OCI-LY1 (cell line): ENCODE measurements around the gene WDR83.

ENCODE experiments used
- H2AFZ ChIP-seq: fragments of 200-600 bp; sonication (generic), shearing (Covaris generic); 2 replicates; pipeline ENCODE4 v1.6.0; 2014; ENCODE audit warnings: antibody characterized with exemption, mild to moderate bottlenecking, low read length
- H3F3A ChIP-seq: fragments of 200-600 bp; sonication (generic), shearing (Covaris generic); 2 replicates; pipeline ENCODE4 v1.6.0; 2014; ENCODE audit warnings: mild to moderate bottlenecking, antibody characterized with exemption, low read length, moderate library complexity; ENCODE audit not compliant: insufficient read depth
- H3K27ac ChIP-seq: fragments of 200-600 bp; sonication (generic); 2 replicates; pipeline ENCODE4 v1.5.1; 2014; ENCODE audit warnings: low read length, mixed run types, mild to moderate bottlenecking, low read depth; ENCODE audit not compliant: poor library complexity, severe bottlenecking
- H3K27me3 ChIP-seq: fragments of 200-600 bp; sonication (generic); 2 replicates; pipeline ENCODE4 v1.6.0; 2014; ENCODE audit warnings: antibody characterized with exemption, mild to moderate bottlenecking, low read length, moderate library complexity; ENCODE audit not compliant: insufficient read depth
- H3K36me3 ChIP-seq: fragments of 200-600 bp; sonication (generic); 2 replicates; pipeline ENCODE4 v1.6.1; 2014; ENCODE audit warnings: mild to moderate bottlenecking, antibody characterized with exemption, low read length, moderate library complexity, mixed read lengths; ENCODE audit not compliant: insufficient read depth
- H3K4me1 ChIP-seq: fragments of 200-600 bp; sonication (generic); 2 replicates; pipeline ENCODE4 v1.5.1; 2014; ENCODE audit warnings: mild to moderate bottlenecking, low read length, moderate library complexity; ENCODE audit not compliant: insufficient read depth, severe bottlenecking
- H3K4me2 ChIP-seq: fragments of 200-600 bp; sonication (generic), shearing (Covaris generic); 2 replicates; pipeline ENCODE4 v1.6.1; 2014; ENCODE audit warnings: low read length
- H3K4me3 ChIP-seq: fragments of 200-600 bp; sonication (generic); 2 replicates; pipeline ENCODE4 v1.5.1; 2014; ENCODE audit warnings: low read length, low read depth, mild to moderate bottlenecking, mixed read lengths; ENCODE audit not compliant: poor library complexity, severe bottlenecking
- H3K79me2 ChIP-seq: fragments of 200-600 bp; shearing (Covaris generic); 2 replicates; pipeline ENCODE4 v1.6.1; 2016; ENCODE audit warnings: mixed run types, low read length, mixed read lengths; ENCODE audit not compliant: insufficient read depth
- H3K9ac ChIP-seq: fragments of 200-600 bp; sonication (generic), shearing (Covaris generic); 2 replicates; pipeline ENCODE4 v1.6.1; 2014; ENCODE audit warnings: mild to moderate bottlenecking, low read length, mixed read lengths
- H3K9me2 ChIP-seq: fragments of 200-600 bp; sonication (generic), shearing (Covaris generic); 2 replicates; pipeline ENCODE4 v1.6.1; 2014; ENCODE audit warnings: low read depth, mild to moderate bottlenecking, low read length, mixed read lengths
- H3K9me3 ChIP-seq: fragments of 200-600 bp; shearing (Covaris generic); 2 replicates; pipeline ENCODE4 v1.6.1; 2014; ENCODE audit warnings: low read length, mixed read lengths
- H4K20me1 ChIP-seq: fragments of 200-600 bp; sonication (generic), shearing (Covaris generic); 2 replicates; pipeline ENCODE4 v1.6.0; 2016; ENCODE audit warnings: mild to moderate bottlenecking, low read length; ENCODE audit not compliant: insufficient read depth
- EZH2 ChIP-seq: fragments of 200-600 bp; sonication (generic), shearing (Covaris generic); IDR thresholded peaks from 2 replicates; pipeline ENCODE4 v1.8.0; 2017; ENCODE audit warnings: borderline replicate concordance, mixed run types, mild to moderate bottlenecking, antibody characterized with exemption, low read length, moderate library complexity, mixed read lengths
- TF ChIP-seq, protein P1 (sequence below): fragments of 200-600 bp; sonication (generic), shearing (Covaris generic); IDR thresholded peaks from 2 replicates; pipeline ENCODE4 v1.5.1; 2017; ENCODE audit warnings: mild to moderate bottlenecking, antibody characterized with exemption, low read length, moderate library complexity, mixed read lengths

WDR83 gene

DNA sequence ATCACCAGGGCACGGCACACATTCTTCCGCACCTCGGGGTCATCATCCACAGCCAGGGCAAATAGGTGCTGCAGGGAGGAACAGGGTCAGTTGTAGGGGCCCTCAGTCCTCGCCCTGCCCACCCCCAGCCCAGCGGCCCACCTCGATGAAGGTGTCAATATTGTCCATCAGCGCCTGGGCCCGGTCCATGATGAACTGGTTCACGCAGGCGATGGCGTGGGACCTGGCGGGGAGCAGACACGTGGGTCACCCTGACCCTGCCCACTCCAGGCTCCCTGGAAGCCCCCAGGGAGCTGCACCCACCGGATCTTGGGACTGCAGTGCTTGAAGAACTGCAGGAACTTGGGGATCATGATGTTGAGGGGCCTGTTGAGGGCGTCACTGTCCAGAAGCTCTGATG is 48.5 kb downstream of the WDR83 start:
- no peak overlapping the region for H3K27ac ChIP-seq
- H3K4me1 ChIP-seq: peaks cover under 1% of the 10 kb centered on the region
- H3K9ac ChIP-seq: no peak overlapping the region
- TF ChIP-seq EZH2: no peak
- TF ChIP-seq, protein P1, sequence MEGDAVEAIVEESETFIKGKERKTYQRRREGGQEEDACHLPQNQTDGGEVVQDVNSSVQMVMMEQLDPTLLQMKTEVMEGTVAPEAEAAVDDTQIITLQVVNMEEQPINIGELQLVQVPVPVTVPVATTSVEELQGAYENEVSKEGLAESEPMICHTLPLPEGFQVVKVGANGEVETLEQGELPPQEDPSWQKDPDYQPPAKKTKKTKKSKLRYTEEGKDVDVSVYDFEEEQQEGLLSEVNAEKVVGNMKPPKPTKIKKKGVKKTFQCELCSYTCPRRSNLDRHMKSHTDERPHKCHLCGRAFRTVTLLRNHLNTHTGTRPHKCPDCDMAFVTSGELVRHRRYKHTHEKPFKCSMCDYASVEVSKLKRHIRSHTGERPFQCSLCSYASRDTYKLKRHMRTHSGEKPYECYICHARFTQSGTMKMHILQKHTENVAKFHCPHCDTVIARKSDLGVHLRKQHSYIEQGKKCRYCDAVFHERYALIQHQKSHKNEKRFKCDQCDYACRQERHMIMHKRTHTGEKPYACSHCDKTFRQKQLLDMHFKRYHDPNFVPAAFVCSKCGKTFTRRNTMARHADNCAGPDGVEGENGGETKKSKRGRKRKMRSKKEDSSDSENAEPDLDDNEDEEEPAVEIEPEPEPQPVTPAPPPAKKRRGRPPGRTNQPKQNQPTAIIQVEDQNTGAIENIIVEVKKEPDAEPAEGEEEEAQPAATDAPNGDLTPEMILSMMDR: no peak
- no peak overlapping the region for H3K4me2 ChIP-seq
- H4K20me1 ChIP-seq: no peaks in the 10 kb centered on the region
- H3K27me3 ChIP-seq: no peaks in the 10 kb centered on the region
- H3F3A ChIP-seq: no peaks in the 10 kb centered on the region
- H3K9me2 ChIP-seq: no peaks in the 10 kb centered on the region
- peaks cover 90% of the 10 kb centered on the region for H3K36me3 ChIP-seq
- no peak overlapping the region for H2AFZ ChIP-seq
- no peaks in the 10 kb centered on the region for H3K9me3 ChIP-seq
- H3K79me2 ChIP-seq: peaks cover 21% of the 10 kb centered on the region
- no peak overlapping the region for H3K4me3 ChIP-seq

DNA sequence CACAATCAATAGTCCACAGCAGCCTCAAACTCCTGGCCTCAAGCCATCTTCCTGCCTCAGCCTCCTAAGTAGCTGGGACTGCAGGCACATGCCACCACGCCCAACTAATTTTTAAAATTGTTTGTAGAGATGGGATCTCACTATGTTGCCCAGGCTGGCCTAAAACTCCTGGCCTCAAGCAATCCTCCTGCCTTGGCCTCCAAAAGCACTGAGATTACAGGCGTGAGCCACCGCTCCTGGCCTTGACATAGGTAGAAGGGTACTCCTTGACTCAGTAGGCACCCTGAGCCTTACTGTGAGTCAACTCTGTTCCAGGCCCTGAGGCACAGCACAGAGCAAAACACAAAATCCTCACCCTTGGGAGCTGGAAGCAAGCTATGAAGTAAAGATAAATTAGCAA is 49.3 kb downstream of the WDR83 start:
- no peaks in the 10 kb centered on the region for H3K9me3 ChIP-seq
- no peaks in the 10 kb centered on the region for H4K20me1 ChIP-seq
- H3K9me2 ChIP-seq: no peaks in the 10 kb centered on the region
- H3K36me3 ChIP-seq: peaks cover 89% of the 10 kb centered on the region
- H3F3A ChIP-seq: no peaks in the 10 kb centered on the region
- H3K4me3 ChIP-seq: no peak overlapping the region
- H2AFZ ChIP-seq: no peak overlapping the region
- no peak overlapping the region for H3K27ac ChIP-seq
- peaks cover 29% of the 10 kb centered on the region for H3K79me2 ChIP-seq
- TF ChIP-seq, protein P1: no peak
- TF ChIP-seq EZH2: no peak
- no peak overlapping the region for H3K4me2 ChIP-seq
- H3K4me1 ChIP-seq: peaks cover 8% of the 10 kb centered on the region
- no peak overlapping the region for H3K9ac ChIP-seq
- no peaks in the 10 kb centered on the region for H3K27me3 ChIP-seq

DNA sequence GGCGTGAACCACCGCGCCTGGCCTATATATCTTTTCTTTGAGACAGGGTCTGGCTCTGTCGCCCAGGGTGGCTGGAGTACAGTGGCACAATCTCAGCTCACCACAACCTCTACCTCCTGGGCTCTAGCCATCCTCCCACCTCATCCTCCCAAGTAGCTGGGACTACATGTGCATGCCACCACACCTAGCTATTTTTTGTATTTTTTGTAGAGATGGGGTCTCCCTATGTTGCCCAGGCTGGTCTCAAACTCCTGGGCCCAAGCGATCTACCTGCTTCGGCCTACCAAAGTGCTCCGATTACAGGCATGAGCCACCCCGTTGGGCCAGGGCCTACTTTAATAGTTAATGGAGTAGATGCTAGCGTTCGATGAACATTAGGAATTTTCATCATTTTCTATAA is 53.7 kb downstream of the WDR83 start:
- Histone ChIP-seq H3K9ac (peak overlapping the region; percentile 90; the same call in 1 of the 2 replicates), H2AFZ (no peak overlapping the region), H4K20me1 (no peaks in the 10 kb centered on the region), H3F3A (no peaks in the 10 kb centered on the region), H3K9me2 (no peaks in the 10 kb centered on the region), H3K36me3 (peaks cover 52% of the 10 kb centered on the region), H3K79me2 (peaks cover 54% of the 10 kb centered on the region), H3K4me1 (peaks cover 17% of the 10 kb centered on the region), H3K27me3 (no peaks in the 10 kb centered on the region), H3K4me2 (peak overlapping the region; percentile 86), H3K27ac (no peak overlapping the region), H3K4me3 (peak overlapping the region; percentile 73), H3K9me3 (no peaks in the 10 kb centered on the region)
- no peak for TF ChIP-seq EZH2
- TF ChIP-seq, protein P1: no peak
